HG02610 (cell line): ENCODE measurements around the gene GPATCH2.
A peak's percentile ranks its signal among the peaks of the same experiment; 100 is the strongest.
"Not testable (repeated sequence)": the region's sequence is repeated elsewhere in the genome, so short reads cannot be mapped to it uniquely, and the experiment has no call there.

Experiments used
- ATAC-seq: cut with Tn5 transposase; IDR thresholded peaks from one replicate; pipeline ENCODE4 v1.9.1; 2021; ENCODE audit warnings: mild to moderate bottlenecking, moderate library complexity; ENCODE audit not compliant: unreplicated experiment

GPATCH2 gene

GRCh38 chr1:217584286-217584811, 46.5 kb downstream of the GPATCH2 start:
- ATAC-seq, result not testable (repeated sequence)

DNA sequence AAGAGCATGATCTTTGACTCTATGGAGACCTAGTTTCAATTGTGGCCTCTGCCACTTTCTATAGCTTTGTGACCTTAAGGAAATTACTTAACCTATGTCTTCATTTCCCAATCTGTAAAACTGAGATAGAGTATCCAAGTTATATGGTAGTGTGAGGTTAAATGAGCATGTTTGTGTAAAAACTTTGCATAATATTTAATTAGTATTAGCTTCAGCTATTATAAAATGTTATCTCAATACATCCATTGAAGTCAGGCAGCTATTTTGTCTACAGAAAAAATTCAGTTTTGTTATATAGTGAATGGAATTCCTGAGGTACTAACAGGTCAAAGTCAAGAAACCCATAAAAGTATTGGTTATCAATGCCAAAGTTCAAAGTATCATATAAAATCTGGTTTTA, 53.6 kb downstream of the GPATCH2 start:
- no peak for ATAC-seq

- ATAC-seq, result no peak
These were observed 56.5 kb downstream of the GPATCH2 start for GRCh38 chr1:217574265-217574949.

DNA sequence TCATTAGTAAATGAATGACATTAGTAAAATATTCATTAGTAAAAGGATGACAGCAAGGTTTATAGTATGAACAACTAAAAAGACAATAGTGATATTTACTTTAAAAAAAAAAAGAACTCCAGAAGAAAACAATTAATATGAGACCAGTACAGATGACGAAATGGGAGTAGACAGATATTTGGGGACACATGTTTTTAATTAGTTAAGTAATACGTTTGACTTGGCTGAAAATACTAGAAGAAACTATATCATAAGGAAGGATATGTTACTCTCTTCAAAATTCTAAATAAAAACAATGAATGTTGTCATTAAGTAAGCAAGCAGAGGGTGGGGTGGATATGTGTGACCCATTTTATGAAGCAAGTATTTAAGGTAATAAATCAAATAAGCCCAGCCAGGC, 61.9 kb downstream of the GPATCH2 start:
- ATAC-seq, result no peak

GRCh38 chr1:217568200-217568599, 62.7 kb downstream of the GPATCH2 start:
- ATAC-seq, result no peak

GRCh38 chr1:217564833-217565232, 66.1 kb downstream of the GPATCH2 start:
- ATAC-seq, result no peak

DNA sequence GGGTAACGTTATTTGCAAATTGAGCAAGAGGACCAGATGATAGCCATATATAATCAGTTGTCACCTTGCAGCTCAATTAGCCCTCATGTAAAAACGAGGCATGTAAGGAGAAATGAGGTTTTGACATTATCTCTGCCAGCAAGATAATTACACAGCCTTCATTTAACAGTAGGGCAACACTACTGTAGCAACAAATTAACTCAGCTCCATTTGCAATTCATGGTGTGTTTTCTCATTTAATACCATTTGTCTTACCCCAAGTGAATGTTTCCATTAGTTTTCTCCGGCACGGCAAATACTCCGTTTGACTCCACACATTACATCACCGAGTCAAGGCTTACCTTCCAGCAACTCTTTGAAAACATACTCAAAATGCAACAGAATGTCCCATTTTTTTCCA, 66.7 kb downstream of the GPATCH2 start:
- no peak for ATAC-seq

DNA sequence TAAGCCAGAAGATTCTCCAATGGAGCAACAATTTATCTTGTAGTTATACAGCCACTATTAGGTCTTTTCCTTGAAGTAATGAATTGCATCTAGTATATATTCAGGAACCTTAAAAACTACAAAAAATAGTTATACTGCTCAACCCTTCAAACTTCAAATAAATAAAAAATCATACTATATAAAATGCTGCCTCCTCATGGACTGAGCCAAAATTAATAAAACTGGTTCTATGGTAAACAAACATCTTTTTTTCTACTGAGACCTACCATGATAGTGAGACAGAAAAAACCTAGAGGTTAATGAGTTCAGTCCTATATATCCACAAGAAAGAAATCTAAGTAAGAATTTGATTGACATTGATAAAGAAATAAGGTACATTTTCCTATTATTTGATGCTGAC, 67.7 kb downstream of the GPATCH2 start:
- no peak for ATAC-seq

- no peak for ATAC-seq
These were observed 68.5 kb downstream of the GPATCH2 start for GRCh38 chr1:217562229-217562878.

GRCh38 chr1:217561446-217561845, 69.4 kb downstream of the GPATCH2 start:
- no peak for ATAC-seq

GRCh38 chr1:217554849-217555248, 76.0 kb downstream of the GPATCH2 start:
- no peak for ATAC-seq

GRCh38 chr1:217553949-217554509, 76.9 kb downstream of the GPATCH2 start:
- no peak for ATAC-seq

- no peak for ATAC-seq
These were observed 78.4 kb downstream of the GPATCH2 start for GRCh38 chr1:217552339-217552951.

DNA sequence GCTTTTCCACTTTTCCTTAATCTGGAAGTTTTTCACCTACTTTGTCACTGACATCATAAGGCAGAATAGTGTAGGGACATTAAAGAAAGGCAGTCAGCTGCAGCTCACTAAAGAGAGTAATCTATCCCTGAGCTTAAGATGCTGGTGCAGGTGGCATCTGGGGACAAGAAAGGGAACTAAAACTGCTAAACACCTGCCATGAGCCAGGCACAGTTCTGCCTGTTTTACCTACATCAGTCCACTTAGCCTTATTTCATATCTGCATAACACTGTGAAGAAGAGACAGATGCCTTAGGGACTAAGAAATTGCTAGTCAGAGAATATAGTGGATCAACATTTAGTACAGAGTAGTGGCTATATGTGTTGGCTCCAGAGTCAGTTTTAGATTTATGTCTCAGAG, 88.1 kb downstream of the GPATCH2 start:
- ATAC-seq, result peak; percentile 84

- no peak for ATAC-seq
These were observed 88.6 kb downstream of the GPATCH2 start for GRCh38 chr1:217542136-217542777.

DNA sequence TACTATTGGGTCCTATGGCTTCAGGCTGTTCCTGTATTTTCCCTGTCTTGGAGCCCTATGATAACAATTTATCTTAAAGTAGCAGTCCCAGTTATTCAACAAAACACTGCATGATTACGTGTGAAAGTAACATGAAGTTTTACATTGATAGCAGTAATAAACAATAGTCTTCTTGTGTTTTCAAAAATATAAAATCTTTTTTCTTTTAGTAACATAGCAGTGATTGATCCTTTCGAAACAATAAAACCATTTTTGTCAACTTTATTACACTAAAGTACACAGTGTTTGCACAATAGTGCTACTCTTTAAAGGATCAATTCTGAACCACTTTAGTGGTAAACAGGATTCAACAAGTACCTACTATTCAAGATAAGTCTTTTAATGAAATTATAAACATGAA, 90.6 kb downstream of the GPATCH2 start:
- ATAC-seq, result no peak

DNA sequence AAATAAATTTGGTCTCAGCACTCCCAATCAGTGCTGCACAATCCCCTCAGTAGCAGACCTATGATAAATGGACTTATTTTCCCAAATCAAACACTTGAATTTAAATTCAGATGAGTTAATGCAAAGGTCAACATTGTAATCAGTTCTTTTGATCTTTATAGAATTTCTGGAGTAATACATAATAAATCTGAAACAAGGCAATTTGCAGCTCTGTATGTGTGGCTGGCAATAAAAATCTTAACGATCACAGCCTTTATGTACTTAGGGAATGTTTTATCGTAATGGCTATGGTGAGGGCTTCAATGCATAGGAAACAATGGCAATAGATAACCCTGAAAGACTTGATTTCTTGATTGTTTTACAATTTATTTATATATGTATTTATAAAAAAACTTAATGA, 91.4 kb downstream of the GPATCH2 start:
- no peak for ATAC-seq

DNA sequence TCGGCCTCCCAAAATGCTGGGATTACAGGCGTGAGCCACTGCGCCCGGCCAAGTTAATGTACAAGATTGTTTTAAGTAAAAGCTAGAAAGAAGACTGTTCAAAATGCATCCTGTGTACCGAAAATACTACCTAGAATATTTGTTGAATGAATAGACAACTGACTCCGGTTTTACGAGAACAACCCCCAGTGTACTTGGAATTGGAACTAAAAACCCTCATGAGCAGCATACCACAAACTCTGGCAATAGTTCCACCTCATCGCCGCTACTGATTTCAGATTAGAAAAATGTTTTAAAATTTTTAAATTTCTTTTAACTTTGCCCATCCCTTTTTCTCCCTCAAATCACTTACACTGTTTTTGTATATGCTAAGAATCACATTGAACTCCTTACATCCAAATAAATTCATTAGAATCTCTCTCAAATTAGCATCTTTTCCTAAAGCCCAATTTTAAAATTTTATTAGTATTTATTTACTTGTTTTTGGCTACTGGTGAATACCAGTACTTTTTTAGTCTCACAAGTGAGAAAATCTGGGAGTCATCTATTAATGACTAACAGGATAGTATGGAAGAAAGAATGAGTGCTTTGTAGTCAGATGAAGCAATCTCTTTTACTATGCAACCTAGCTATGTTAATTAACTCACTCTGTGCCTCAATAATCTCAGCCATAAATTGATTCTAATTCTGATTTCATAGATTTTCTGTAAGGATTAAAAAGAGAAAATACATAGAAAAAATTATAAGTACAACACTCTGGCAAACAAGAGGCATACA, 95.1 kb downstream of the GPATCH2 start:
- no peak for ATAC-seq

- no peak for ATAC-seq
These were observed 96.3 kb downstream of the GPATCH2 start for GRCh38 chr1:217534566-217534965.

DNA sequence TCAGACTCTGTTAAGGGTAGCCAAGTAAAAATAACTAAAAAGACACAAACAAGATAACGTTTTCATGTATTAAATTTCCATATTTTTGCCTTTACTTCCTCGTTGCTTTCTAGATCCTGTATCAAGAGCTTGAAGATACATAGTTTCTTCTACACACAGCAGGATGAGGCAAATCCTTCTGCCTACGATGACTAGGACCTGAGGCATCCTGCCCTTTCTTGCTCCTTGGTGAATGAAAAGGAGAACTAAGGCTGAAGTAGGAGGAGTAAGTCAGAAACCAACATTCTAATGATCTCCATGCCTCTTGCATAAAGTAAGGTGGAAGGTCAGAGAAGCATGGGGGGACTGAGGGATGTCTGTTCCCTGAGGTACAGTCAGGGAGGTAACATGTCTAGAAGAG, 102.6 kb downstream of the GPATCH2 start:
- ATAC-seq, result no peak
